Neuronal stem cell (in vitro differentiated cells): Measurements from ENCODE around the gene AK9.

Experiments used
- DNase-seq: peaks from one replicate; pipeline ENCODE4 v3.0.0-alpha.2; 2013; ENCODE audit warnings: low spot score
- H2AFZ ChIP-seq: one replicate; pipeline ENCODE4 v1.6.1; 2013; ENCODE audit warnings: mild to moderate bottlenecking, low read length, inconsistent platforms
- H2AK5ac ChIP-seq: 2 replicates; pipeline ENCODE4 v1.6.1; 2013; ENCODE audit warnings: low read depth, mild to moderate bottlenecking, inconsistent platforms, low read length, moderate library complexity, mixed read lengths
- H2BK120ac ChIP-seq: 2 replicates; pipeline ENCODE4 v1.6.1; 2013; ENCODE audit warnings: low read depth, mild to moderate bottlenecking, inconsistent platforms, low read length, moderate library complexity, mixed read lengths
- H2BK12ac ChIP-seq: one replicate; pipeline ENCODE4 v1.6.1; 2013; ENCODE audit warnings: low read length, inconsistent platforms
- H2BK15ac ChIP-seq: 2 replicates; pipeline ENCODE4 v1.6.1; 2013; ENCODE audit warnings: mild to moderate bottlenecking, low read length, inconsistent platforms, mixed read lengths
- H2BK5ac ChIP-seq: one replicate; pipeline ENCODE4 v1.6.1; 2013; ENCODE audit warnings: inconsistent platforms, mild to moderate bottlenecking, low read length, moderate library complexity
- H3K14ac ChIP-seq: one replicate; pipeline ENCODE4 v1.6.1; 2013; ENCODE audit warnings: low read length, inconsistent platforms
- H3K18ac ChIP-seq: 2 replicates; pipeline ENCODE4 v1.6.1; 2013; ENCODE audit warnings: low read length, inconsistent platforms
- H3K23ac ChIP-seq: 2 replicates; pipeline ENCODE4 v1.6.1; 2013; ENCODE audit warnings: low read depth, mild to moderate bottlenecking, mixed read lengths, low read length, inconsistent platforms; ENCODE audit not compliant: poor library complexity
- H3K27ac ChIP-seq: replicated peaks from 3 replicates; pipeline ENCODE4 v1.5.1; 2013; ENCODE audit warnings: low read length, inconsistent platforms
- H3K27me3 ChIP-seq, 3 experiments: 2 replicates each; pipeline ENCODE4 v1.6.1; 2013; ENCODE audit warnings: low read length in 3 of 3, mild to moderate bottlenecking in 2 of 3, inconsistent platforms in 1 of 3, low read depth in 1 of 3, mixed read lengths in 1 of 3, moderate library complexity in 1 of 3; ENCODE audit not compliant: control insufficient read depth in 3 of 3, insufficient read depth in 3 of 3
- H3K36me3 ChIP-seq, 2 donors: replicated peaks in 1 of 2; 2 replicates each; pipeline ENCODE4 v1.6.1; 2013; ENCODE audit warnings: low read length in 2 of 2; ENCODE audit not compliant: control insufficient read depth in 2 of 2, insufficient read depth in 2 of 2
- H3K4ac ChIP-seq: 2 replicates; pipeline ENCODE4 v1.6.1; 2013; ENCODE audit warnings: inconsistent platforms, mild to moderate bottlenecking, low read length, moderate library complexity
- H3K4me1 ChIP-seq, 2 donors: 1 replicate in 1 of 2; 2 replicates in 1 of 2; pipeline ENCODE4 v1.6.1; 2013; ENCODE audit warnings: low read length in 2 of 2, low read depth in 1 of 2; ENCODE audit not compliant: control insufficient read depth in 2 of 2, insufficient read depth in 1 of 2
- H3K4me2 ChIP-seq: one replicate; pipeline ENCODE4 v1.6.1; 2013; ENCODE audit warnings: mild to moderate bottlenecking, low read length, inconsistent platforms; ENCODE audit not compliant: insufficient read depth, poor library complexity, severe bottlenecking
- H3K4me3 ChIP-seq, 2 donors: 2 replicates each; pipeline ENCODE4 v1.5.1; 2013; ENCODE audit warnings: low read length in 2 of 2, mild to moderate bottlenecking in 2 of 2, inconsistent platforms in 1 of 2, moderate library complexity in 1 of 2
- H3K79me1 ChIP-seq: one replicate; pipeline ENCODE4 v1.6.1; 2013; ENCODE audit warnings: low read depth, mild to moderate bottlenecking, inconsistent platforms, low read length, moderate library complexity
- H3K9ac ChIP-seq: one replicate; pipeline ENCODE4 v1.6.1; 2013; ENCODE audit warnings: mild to moderate bottlenecking, low read depth, low read length, inconsistent platforms; ENCODE audit not compliant: poor library complexity
- H3K9me3 ChIP-seq, 2 donors: replicated peaks in 1 of 2; 2 replicates each; pipeline versions ENCODE3 to v1.6.1; 2013; ENCODE audit warnings: low read length in 2 of 2, mild to moderate bottlenecking in 2 of 2, inconsistent platforms in 1 of 2, low read depth in 1 of 2, mixed read lengths in 1 of 2, moderate library complexity in 1 of 2; ENCODE audit not compliant: control insufficient read depth in 2 of 2, insufficient read depth in 1 of 2
- H4K8ac ChIP-seq: one replicate; pipeline ENCODE4 v1.6.1; 2013; ENCODE audit warnings: low read depth, mild to moderate bottlenecking, inconsistent platforms, low read length, moderate library complexity
- H4K91ac ChIP-seq: one replicate; pipeline ENCODE4 v1.6.1; 2013; ENCODE audit warnings: low read length, low read depth, mild to moderate bottlenecking, inconsistent platforms; ENCODE audit not compliant: poor library complexity
- WGBS, 2 donors: extraction: QIAGEN DNeasy Blood & Tissue Kit; methylation state at CpG; one replicate each; pipeline ENCODE4 v1.1.7; 2013; ENCODE audit warnings: missing lambda C conversion rate in 2 of 2, mixed read lengths in 1 of 2; ENCODE audit not compliant: insufficient read length in 2 of 2, insufficient replicate concordance in 1 of 2; ENCODE audit errors: extremely low coverage in 2 of 2; 5-methylcytosine and 5-hydroxymethylcytosine counted together

The AK9 gene

GRCh38 chr6:109715616-109716015, 24.6 kb upstream of the AK9 start:
- H3K27me3 ChIP-seq = no peaks in the 10 kb centered on the region
- no peak overlapping the region for H3K23ac ChIP-seq
- H3K4ac ChIP-seq = no peak overlapping the region
- H4K91ac ChIP-seq = no peak overlapping the region
- H3K4me2 ChIP-seq = no peak overlapping the region
- H3K79me1 ChIP-seq = no peaks in the 10 kb centered on the region
- no peak for DNase-seq
- no peak overlapping the region for H3K14ac ChIP-seq
- WGBS, 2 donors = no CpG with 5 or more reads among the region's 2 CpGs
- H2BK120ac ChIP-seq = no peak overlapping the region
- H2AFZ ChIP-seq = no peak overlapping the region
- H3K18ac ChIP-seq = no peak overlapping the region
- no peak overlapping the region for H2BK15ac ChIP-seq
- H3K9ac ChIP-seq = no peak overlapping the region
- no peak overlapping the region for H2AK5ac ChIP-seq
- no peak overlapping the region for H2BK12ac ChIP-seq
- no peaks in the 10 kb centered on the region for H3K4me1 ChIP-seq
- H3K4me3 ChIP-seq = no peak overlapping the region
- H3K27ac ChIP-seq = no peak overlapping the region
- peaks cover 0 to 3% of the 10 kb centered on the region in 2 donors for H3K9me3 ChIP-seq
- H4K8ac ChIP-seq = no peak overlapping the region
- H2BK5ac ChIP-seq = no peak overlapping the region
- H3K36me3 ChIP-seq = peaks cover 2% of the 10 kb centered on the region in 2 donors

DNA sequence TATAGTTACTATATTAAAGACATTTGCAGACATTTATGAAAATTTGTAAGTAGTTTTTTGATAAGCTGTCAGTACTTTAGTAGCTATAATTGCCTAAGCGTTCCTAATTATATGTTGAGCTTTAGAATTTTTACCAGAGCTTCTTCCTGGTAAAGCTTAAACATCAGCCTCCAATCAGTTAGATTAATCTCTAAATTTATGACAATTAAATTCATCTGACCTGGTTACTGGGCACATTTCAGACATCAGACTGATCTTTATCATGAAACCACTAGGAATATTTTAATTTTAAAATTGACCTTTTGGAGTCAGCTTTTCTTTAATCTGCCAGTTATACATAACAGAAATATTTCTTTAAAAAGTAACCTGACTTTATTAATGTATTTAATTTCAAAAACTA, 23.6 kb upstream of the AK9 start:
- H3K4ac ChIP-seq = no peak overlapping the region
- H3K27me3 ChIP-seq = no peaks in the 10 kb centered on the region
- no peak for DNase-seq
- no peak overlapping the region for H2AFZ ChIP-seq
- no peak overlapping the region for H3K27ac ChIP-seq
- no peak overlapping the region for H2AK5ac ChIP-seq
- no peak overlapping the region for H3K4me3 ChIP-seq
- no CpG with 5 or more reads among the region's 1 CpG for WGBS, 2 donors
- no peak overlapping the region for H4K8ac ChIP-seq
- H3K4me1 ChIP-seq = no peaks in the 10 kb centered on the region
- H2BK15ac ChIP-seq = no peak overlapping the region
- H4K91ac ChIP-seq = no peak overlapping the region
- H3K23ac ChIP-seq = no peak overlapping the region
- H3K36me3 ChIP-seq = peaks cover 2% of the 10 kb centered on the region in 2 donors
- no peak overlapping the region for H2BK12ac ChIP-seq
- H2BK120ac ChIP-seq = no peak overlapping the region
- H3K79me1 ChIP-seq = no peaks in the 10 kb centered on the region
- H3K14ac ChIP-seq = no peak overlapping the region
- no peak overlapping the region for H3K18ac ChIP-seq
- no peak overlapping the region for H3K4me2 ChIP-seq
- H2BK5ac ChIP-seq = no peak overlapping the region
- H3K9ac ChIP-seq = no peak overlapping the region
- H3K9me3 ChIP-seq = peaks cover 0 to 3% of the 10 kb centered on the region in 2 donors

GRCh38 chr6:109714166-109714565, 23.2 kb upstream of the AK9 start:
- no peak overlapping the region for H2BK12ac ChIP-seq
- H3K27me3 ChIP-seq = no peaks in the 10 kb centered on the region
- H2BK5ac ChIP-seq = no peak overlapping the region
- no peak overlapping the region for H2AFZ ChIP-seq
- H3K79me1 ChIP-seq = no peaks in the 10 kb centered on the region
- peaks cover 2% of the 10 kb centered on the region in 2 donors for H3K36me3 ChIP-seq
- H3K23ac ChIP-seq = no peak overlapping the region
- no peak overlapping the region for H3K9ac ChIP-seq
- no peak overlapping the region for H3K4me3 ChIP-seq
- H3K4me1 ChIP-seq = no peaks in the 10 kb centered on the region
- DNase-seq = no peak
- no peak overlapping the region for H3K14ac ChIP-seq
- H3K18ac ChIP-seq = no peak overlapping the region
- no peak overlapping the region for H4K91ac ChIP-seq
- H3K4ac ChIP-seq = no peak overlapping the region
- no peak overlapping the region for H4K8ac ChIP-seq
- no peak overlapping the region for H2AK5ac ChIP-seq
- H3K27ac ChIP-seq = no peak overlapping the region
- no peak overlapping the region for H3K4me2 ChIP-seq
- H2BK120ac ChIP-seq = no peak overlapping the region
- no CpG with 5 or more reads among the region's 3 CpGs for WGBS, 2 donors
- peaks cover 0 to 3% of the 10 kb centered on the region in 2 donors for H3K9me3 ChIP-seq
- no peak overlapping the region for H2BK15ac ChIP-seq

GRCh38 chr6:109713097-109713496, 22.1 kb upstream of the AK9 start:
- no peaks in the 10 kb centered on the region for H3K27me3 ChIP-seq
- no peak overlapping the region for H3K4me2 ChIP-seq
- no CpG with 5 or more reads among the region's 8 CpGs for WGBS, 2 donors
- H3K4me3 ChIP-seq = peak overlapping the region in 1 of 2 donors; percentile 28
- no peak overlapping the region for H2BK12ac ChIP-seq
- no peak overlapping the region for H3K4ac ChIP-seq
- DNase-seq = no peak
- no peak overlapping the region for H2BK5ac ChIP-seq
- H3K9ac ChIP-seq = peak overlapping the region; percentile 61
- no peak overlapping the region for H3K27ac ChIP-seq
- peak overlapping the region; percentile 54 for H2AK5ac ChIP-seq
- peak overlapping the region; percentile 58 for H3K14ac ChIP-seq
- peak overlapping the region; percentile 12 for H3K18ac ChIP-seq
- no peaks in the 10 kb centered on the region for H3K4me1 ChIP-seq
- no peak overlapping the region for H2AFZ ChIP-seq
- H3K36me3 ChIP-seq = no peaks in the 10 kb centered on the region
- H3K23ac ChIP-seq = peak overlapping the region; percentile 8
- no peak overlapping the region for H4K8ac ChIP-seq
- H2BK15ac ChIP-seq = no peak overlapping the region
- H2BK120ac ChIP-seq = no peak overlapping the region
- peaks cover 0 to 3% of the 10 kb centered on the region in 2 donors for H3K9me3 ChIP-seq
- no peaks in the 10 kb centered on the region for H3K79me1 ChIP-seq
- H4K91ac ChIP-seq = no peak overlapping the region
